Endodermal cell (in vitro differentiated cells): Measurements from ENCODE around the gene WDR27. TPM values are rescaled to one million over a fixed set of nuclear protein-coding genes. Genes with fewer than 3 reads are reported as not detected.

Source experiments
- DNase-seq: peaks from one replicate; pipeline ENCODE4 v3.0.0-alpha.2; 2017
- H3K27ac ChIP-seq: 2 replicates; pipeline ENCODE4 v1.5.1; 2013; ENCODE audit warnings: mild to moderate bottlenecking, low read depth, low read length, moderate library complexity
- H3K27me3 ChIP-seq: 2 replicates; pipeline ENCODE4 v1.6.1; 2013; ENCODE audit warnings: mild to moderate bottlenecking, low read length, moderate library complexity; ENCODE audit not compliant: insufficient read depth, control insufficient read depth, poor library complexity, severe bottlenecking
- H3K36me3 ChIP-seq: 2 replicates; pipeline ENCODE4 v1.7.0; 2013; ENCODE audit warnings: mild to moderate bottlenecking, low read length, moderate library complexity; ENCODE audit not compliant: control insufficient read depth, insufficient read depth
- H3K4me1 ChIP-seq: one replicate; pipeline ENCODE4 v1.7.0; 2013; ENCODE audit warnings: low read length; ENCODE audit not compliant: control insufficient read depth, insufficient read depth
- H3K4me3 ChIP-seq: 2 replicates; pipeline ENCODE4 v1.5.1; 2013; ENCODE audit warnings: mild to moderate bottlenecking, low read length, moderate library complexity
- H3K9ac ChIP-seq: 2 replicates; pipeline ENCODE4 v1.6.1; 2013; ENCODE audit warnings: mild to moderate bottlenecking, low read length, moderate library complexity; ENCODE audit not compliant: poor library complexity, severe bottlenecking; ENCODE audit errors: extremely low read depth
- H3K9me3 ChIP-seq: 2 replicates; pipeline ENCODE4 v1.6.1; 2013; ENCODE audit warnings: mild to moderate bottlenecking, low read length, moderate library complexity; ENCODE audit not compliant: control insufficient read depth
- H3K27ac Mint-ChIP-seq: 2 replicates; pipeline ENCODE4 v1.8.0; 2020; ENCODE audit warnings: mixed read lengths
- H3K27me3 Mint-ChIP-seq: 2 replicates; pipeline ENCODE4 v1.8.0; 2021; ENCODE audit warnings: mild to moderate bottlenecking, mixed read lengths; ENCODE audit not compliant: insufficient read depth
- H3K36me3 Mint-ChIP-seq: 2 replicates; pipeline ENCODE4 v1.8.0; 2020; ENCODE audit warnings: low read depth, mixed read lengths
- H3K4me1 Mint-ChIP-seq: 2 replicates; pipeline ENCODE4 v1.8.0; 2020; ENCODE audit warnings: mixed read lengths
- H3K4me3 Mint-ChIP-seq: 2 replicates; pipeline ENCODE4 v1.8.0; 2020; ENCODE audit warnings: mild to moderate bottlenecking, moderate library complexity, mixed read lengths
- H3K9me3 Mint-ChIP-seq: 2 replicates; pipeline ENCODE4 v1.8.0; 2020; ENCODE audit warnings: mild to moderate bottlenecking, mixed read lengths
- CTCF ChIP-seq: fragments of 200-600 bp; sonication (generic); conservative IDR thresholded peaks from 2 replicates; pipeline ENCODE4 v1.5.0; 2021; ENCODE audit warnings: antibody characterized with exemption, mild to moderate bottlenecking
- WGBS, 2 experiments: methylation state at CpG; one replicate each; pipeline versions ENCODE4 v1.1.5 to v1.1.7; 2013; ENCODE audit warnings: missing lambda C conversion rate in 2 of 2, mixed read lengths in 1 of 2; ENCODE audit not compliant: insufficient coverage in 1 of 2, insufficient read length in 1 of 2; 5-methylcytosine and 5-hydroxymethylcytosine counted together
- total RNA-seq, 2 donors: library from RNA; stranded (reverse); fragmentation: NEBNext Ultra II Directional in 1 of 2; extraction: Animal tissue kit (Norgen Biotek cat#: 25700) in 1 of 2; gene quantifications; 2 replicates in 1 of 2; 3 replicates in 1 of 2; pipeline ENCODE4 v1.2.1, GENCODE V29; 2021

Gene WDR27
- total RNA-seq, 2 donors from 2014 or later = 94.4 to 110 TPM

GRCh38 chr6:169566319-169566718 lies 135.5 kb downstream of the WDR27 start:
- Mint-ChIP-seq H3K4me1 (no peaks in the 10 kb centered on the region), H3K27me3 (no peaks in the 10 kb centered on the region), H3K4me3 (no peak overlapping the region), H3K27ac (no peak overlapping the region), H3K9me3 (peaks cover 1% of the 10 kb centered on the region), H3K36me3 (peaks cover 38% of the 10 kb centered on the region)
- TF ChIP-seq CTCF = no peak
- no peak for DNase-seq
- Histone ChIP-seq H3K4me1 (no peaks in the 10 kb centered on the region), H3K27ac (no peak overlapping the region), H3K9ac (no peak overlapping the region), H3K27me3 (no peaks in the 10 kb centered on the region), H3K36me3 (peaks cover 7% of the 10 kb centered on the region), H3K9me3 (peaks cover 9% of the 10 kb centered on the region), H3K4me3 (no peak overlapping the region)
- WGBS, 2 experiments = 86 to 92% methylated on average over 10 to 11 of the region's 11 CpGs

DNA sequence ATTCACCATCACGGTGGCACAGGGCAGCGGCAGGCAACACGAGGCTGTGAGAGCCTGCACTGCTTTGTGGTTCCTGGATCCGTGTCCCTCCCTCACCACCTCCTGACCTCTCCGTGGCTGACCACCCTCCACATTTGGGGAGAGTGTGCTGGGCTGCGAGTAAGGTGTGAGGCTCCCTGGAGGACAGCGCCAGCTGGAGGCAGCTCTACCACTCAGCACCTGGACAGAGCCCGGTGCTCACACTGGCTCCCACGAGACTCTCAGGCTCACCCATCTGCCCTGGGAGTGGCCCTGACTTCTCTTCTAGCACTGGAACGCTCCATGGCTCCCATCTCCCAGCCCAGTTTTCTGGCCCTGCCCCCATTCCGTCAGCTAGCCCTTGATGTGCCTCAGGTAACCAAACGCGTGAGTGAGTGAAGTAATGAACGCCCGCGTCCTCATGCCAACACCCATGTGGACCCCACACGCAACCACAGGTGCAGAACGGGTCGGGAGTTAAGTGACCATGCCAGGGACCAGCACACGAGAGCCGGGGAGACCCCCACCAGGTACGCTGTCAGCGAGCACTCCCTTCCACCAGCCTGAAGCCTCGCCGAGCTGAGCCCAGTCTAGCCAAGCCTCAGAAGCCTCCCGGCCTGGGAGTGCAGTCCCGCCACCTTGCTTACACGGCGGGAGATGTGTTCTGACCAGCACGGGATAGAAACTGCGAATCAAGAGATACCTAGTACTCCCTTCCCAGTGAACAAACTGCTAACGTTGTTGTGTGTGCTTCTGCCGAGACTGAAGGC lies 137.2 kb downstream of the WDR27 start:
- Mint-ChIP-seq H3K36me3 (peaks cover 38% of the 10 kb centered on the region), H3K27me3 (no peaks in the 10 kb centered on the region), H3K4me3 (no peak overlapping the region), H3K9me3 (peaks cover 4% of the 10 kb centered on the region), H3K27ac (no peak overlapping the region), H3K4me1 (no peaks in the 10 kb centered on the region)
- Histone ChIP-seq H3K27ac (no peak overlapping the region), H3K4me1 (no peaks in the 10 kb centered on the region), H3K27me3 (no peaks in the 10 kb centered on the region), H3K9ac (no peak overlapping the region), H3K4me3 (no peak overlapping the region), H3K9me3 (peaks cover 14% of the 10 kb centered on the region), H3K36me3 (peaks cover 13% of the 10 kb centered on the region)
- no peak for DNase-seq
- TF ChIP-seq CTCF = peak; percentile 33
- WGBS, 2 experiments = 91 to 92% methylated on average over 17 to 33 of the region's 33 CpGs

- H3K27ac Mint-ChIP-seq = no peak overlapping the region
- no peaks in the 10 kb centered on the region for H3K4me1 ChIP-seq
- 95% methylated on average over 1 of the region's 1 CpG; no CpG with 5 or more reads in 1 of the 2 experiments for WGBS, 2 experiments
- H3K27me3 Mint-ChIP-seq = no peaks in the 10 kb centered on the region
- H3K9ac ChIP-seq = no peak overlapping the region
- peaks cover 53% of the 10 kb centered on the region for H3K36me3 Mint-ChIP-seq
- no peak overlapping the region for H3K4me3 ChIP-seq
- H3K27ac ChIP-seq = no peak overlapping the region
- peaks cover 14% of the 10 kb centered on the region for H3K9me3 ChIP-seq
- H3K4me1 Mint-ChIP-seq = no peaks in the 10 kb centered on the region
- DNase-seq = no peak
- H3K36me3 ChIP-seq = peaks cover 28% of the 10 kb centered on the region
- TF ChIP-seq CTCF = no peak
- no peaks in the 10 kb centered on the region for H3K27me3 ChIP-seq
- no peak overlapping the region for H3K4me3 Mint-ChIP-seq
- peaks cover 4% of the 10 kb centered on the region for H3K9me3 Mint-ChIP-seq
Observed at GRCh38 chr6:169561665-169562064, 140.2 kb downstream of the WDR27 start.
